Loucy (cell line): ENCODE measurements around the gene RASSF9.

Source experiments
- EZH2phosphoT487 ChIP-seq: fragments of 200-600 bp; IDR thresholded peaks from 2 replicates; pipeline ENCODE4 v1.6.1; 2018; ENCODE audit warnings: antibody characterized with exemption, mild to moderate bottlenecking, moderate library complexity, borderline replicate concordance
- TF ChIP-seq, protein P1 (sequence below): fragments of 200-600 bp; sonication (generic); conservative IDR thresholded peaks from 2 replicates; pipeline ENCODE4 v1.5.1; 2014; ENCODE audit warnings: mild to moderate bottlenecking, antibody characterized with exemption, low read length

GRCh38 chr12:85883763-85884162 is 47.6 kb upstream of the RASSF9 start:
- TF ChIP-seq, protein P1, sequence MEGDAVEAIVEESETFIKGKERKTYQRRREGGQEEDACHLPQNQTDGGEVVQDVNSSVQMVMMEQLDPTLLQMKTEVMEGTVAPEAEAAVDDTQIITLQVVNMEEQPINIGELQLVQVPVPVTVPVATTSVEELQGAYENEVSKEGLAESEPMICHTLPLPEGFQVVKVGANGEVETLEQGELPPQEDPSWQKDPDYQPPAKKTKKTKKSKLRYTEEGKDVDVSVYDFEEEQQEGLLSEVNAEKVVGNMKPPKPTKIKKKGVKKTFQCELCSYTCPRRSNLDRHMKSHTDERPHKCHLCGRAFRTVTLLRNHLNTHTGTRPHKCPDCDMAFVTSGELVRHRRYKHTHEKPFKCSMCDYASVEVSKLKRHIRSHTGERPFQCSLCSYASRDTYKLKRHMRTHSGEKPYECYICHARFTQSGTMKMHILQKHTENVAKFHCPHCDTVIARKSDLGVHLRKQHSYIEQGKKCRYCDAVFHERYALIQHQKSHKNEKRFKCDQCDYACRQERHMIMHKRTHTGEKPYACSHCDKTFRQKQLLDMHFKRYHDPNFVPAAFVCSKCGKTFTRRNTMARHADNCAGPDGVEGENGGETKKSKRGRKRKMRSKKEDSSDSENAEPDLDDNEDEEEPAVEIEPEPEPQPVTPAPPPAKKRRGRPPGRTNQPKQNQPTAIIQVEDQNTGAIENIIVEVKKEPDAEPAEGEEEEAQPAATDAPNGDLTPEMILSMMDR = no peak
- TF ChIP-seq EZH2phosphoT487 = no peak
